NAMALWA (cell line): Measurements from ENCODE around the gene EPOP.
"Not testable (repeated sequence)": the region's sequence is repeated elsewhere in the genome, so short reads cannot be mapped to it uniquely, and the experiment has no call there.

Source experiments
- DNase-seq: peaks from one replicate; pipeline ENCODE4 v3.0.0-alpha.2; 2015; ENCODE audit warnings: low spot score

EPOP gene

GRCh38 chr17:38653230-38653629 is 21.5 kb downstream of the EPOP start:
- DNase-seq, result peak; percentile 39

DNA sequence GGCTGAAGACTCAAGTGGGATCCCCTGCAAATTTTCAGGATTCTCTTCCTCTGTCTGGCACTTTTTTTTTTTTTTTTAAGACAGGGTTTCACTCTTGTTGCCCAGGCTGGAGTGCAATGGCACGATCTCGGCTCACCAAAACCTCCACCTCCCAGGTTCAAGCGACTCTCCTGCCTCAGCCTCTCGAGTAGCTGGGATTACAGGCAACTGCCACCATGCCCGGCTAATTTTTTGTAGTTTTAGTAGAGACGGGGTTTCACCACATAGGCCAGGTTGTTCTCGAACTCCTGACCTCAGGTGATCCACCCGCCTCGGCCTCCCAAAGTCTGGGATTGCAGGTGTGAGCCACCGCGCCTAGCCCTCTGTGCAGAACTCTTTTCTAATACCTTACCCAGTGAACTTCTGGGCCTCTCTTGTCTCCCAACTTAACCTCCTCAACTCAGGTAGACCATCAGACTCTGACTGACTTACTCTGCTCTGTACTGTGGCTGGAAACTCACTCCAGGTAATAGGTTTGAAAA is 24.0 kb downstream of the EPOP start:
- not testable (repeated sequence) for DNase-seq

GRCh38 chr17:38637951-38638350 is 36.8 kb downstream of the EPOP start:
- no peak for DNase-seq

DNA sequence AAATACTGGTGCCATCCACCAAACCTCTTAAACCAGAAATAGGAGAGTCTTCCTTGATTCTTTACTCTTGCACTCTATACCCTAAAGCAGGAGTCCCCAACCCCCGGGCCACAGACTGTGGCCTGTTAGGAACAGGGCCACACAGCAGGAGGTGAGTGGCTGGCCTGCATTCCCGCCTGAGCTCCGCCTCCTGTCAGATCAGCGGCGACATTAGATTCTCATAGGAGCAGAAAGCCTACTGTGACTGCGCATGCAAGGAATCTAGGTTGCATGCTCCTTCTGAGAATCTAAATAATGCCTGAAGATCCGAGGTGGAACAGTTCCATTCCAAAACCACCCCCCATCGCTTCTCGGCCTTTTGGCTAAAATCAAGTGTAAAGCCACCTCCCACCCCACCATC is 38.7 kb downstream of the EPOP start:
- DNase-seq, result no peak

GRCh38 chr17:38632334-38632733 is 42.4 kb downstream of the EPOP start:
- DNase-seq, result no peak

- DNase-seq, result peak; percentile 71
Measured at GRCh38 chr17:38628441-38628840, 46.3 kb downstream of the EPOP start.

- no peak for DNase-seq
Measured at GRCh38 chr17:38627957-38628356, 46.8 kb downstream of the EPOP start.

DNA sequence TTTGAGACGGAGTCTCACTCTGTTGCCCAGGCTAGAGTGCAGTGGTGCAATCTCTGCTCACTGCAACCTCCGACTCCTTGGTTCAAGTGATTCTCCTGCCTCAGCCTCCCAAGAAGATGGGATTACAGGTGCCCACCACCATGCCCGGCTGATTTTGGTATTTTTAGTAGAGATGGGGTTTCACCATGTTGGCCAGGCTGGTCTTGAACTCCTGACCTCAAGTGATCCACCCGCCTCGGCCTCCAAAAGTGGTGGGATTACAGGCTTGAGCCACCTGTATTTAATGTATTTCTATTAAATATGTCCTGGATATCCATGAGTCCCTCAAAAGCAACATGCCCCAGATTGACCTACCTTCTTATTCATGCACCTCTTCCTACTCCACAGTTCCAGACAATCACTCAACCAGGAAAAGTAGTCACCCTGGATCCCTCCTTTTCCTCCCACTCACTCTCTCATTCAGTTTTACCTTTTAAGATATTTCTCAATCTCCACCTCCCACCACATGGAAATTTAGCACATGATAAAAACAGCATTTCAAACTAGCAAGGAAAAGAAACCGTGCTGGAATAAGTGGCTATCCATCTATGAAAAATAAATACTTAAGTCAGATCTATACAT is 48.0 kb downstream of the EPOP start:
- DNase-seq, result not testable (repeated sequence)

DNA sequence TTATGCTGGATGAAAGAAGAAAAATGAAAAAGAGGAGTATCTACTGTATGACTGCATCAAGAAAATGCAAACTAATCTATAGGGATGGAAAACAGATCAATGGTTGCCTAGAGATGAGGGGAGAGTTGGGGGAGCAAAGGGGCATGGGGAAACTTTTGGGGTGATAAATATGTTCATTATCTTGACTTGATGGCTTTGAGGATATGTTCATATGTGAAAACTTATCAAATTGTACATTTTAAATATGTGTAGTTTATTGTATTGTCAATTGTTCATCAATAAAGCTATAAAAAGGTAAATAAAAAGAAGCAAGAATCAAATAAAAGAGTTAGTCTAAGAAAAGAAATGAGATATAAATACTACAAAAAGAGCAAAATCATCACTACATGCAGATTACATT is 49.3 kb downstream of the EPOP start:
- no peak for DNase-seq

DNA sequence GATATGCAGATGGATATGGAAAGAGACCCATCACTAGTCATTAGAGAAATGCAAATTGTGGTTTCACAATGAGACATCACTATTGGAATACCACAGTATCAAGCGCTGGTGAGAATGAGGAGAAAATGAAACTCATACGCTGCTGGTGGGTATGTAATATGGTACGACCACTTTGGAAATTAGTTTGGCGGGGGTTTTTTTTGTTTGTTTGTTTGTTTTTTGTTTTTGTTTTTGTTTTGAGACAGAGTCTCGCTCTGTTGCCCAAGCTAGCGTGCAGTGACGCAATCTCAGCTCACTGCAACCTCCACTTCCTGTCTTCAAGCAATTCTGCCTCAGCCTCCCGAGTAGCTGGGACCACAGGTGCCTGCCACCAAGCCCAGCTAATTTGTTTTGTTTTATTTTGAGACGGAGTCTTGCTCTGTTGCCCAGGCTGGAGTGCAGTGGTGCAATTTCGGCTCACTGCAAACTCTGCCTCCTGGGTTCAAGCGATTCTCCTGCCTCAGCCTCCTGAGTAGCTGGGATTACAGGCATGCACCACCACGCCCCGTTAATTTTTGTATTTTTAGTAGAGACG is 49.9 kb downstream of the EPOP start:
- peak; percentile 72 for DNase-seq
